IPS-20b (cell line): ENCODE results near the gene PLOD1.
"Not testable (repeated sequence)": the region's sequence is repeated elsewhere in the genome, so short reads cannot be mapped to it uniquely, and the experiment has no call there.

ENCODE experiments used
- H3K27ac ChIP-seq: one replicate; pipeline ENCODE4 v1.5.1; 2013; ENCODE audit warnings: low read length
- H3K27me3 ChIP-seq: 2 replicates; pipeline ENCODE4 v1.6.1; 2013; ENCODE audit warnings: mild to moderate bottlenecking, low read length, inconsistent platforms; ENCODE audit not compliant: insufficient read depth
- H3K36me3 ChIP-seq: 2 replicates; pipeline ENCODE4 v1.6.1; 2013; ENCODE audit warnings: low read depth, mild to moderate bottlenecking, inconsistent platforms, low read length, moderate library complexity; ENCODE audit not compliant: insufficient read depth
- H3K4me1 ChIP-seq: 2 replicates; pipeline ENCODE4 v1.6.1; 2013; ENCODE audit warnings: mild to moderate bottlenecking, control low read depth, inconsistent platforms, low read length, moderate library complexity; ENCODE audit not compliant: insufficient read depth
- H3K4me3 ChIP-seq: 2 replicates; pipeline ENCODE4 v1.5.1; 2013; ENCODE audit warnings: mild to moderate bottlenecking, low read length, inconsistent platforms
- H3K9ac ChIP-seq: 2 replicates; pipeline ENCODE4 v1.6.1; 2013; ENCODE audit warnings: low read depth, mild to moderate bottlenecking, inconsistent platforms, low read length, moderate library complexity
- H3K9me3 ChIP-seq: 2 replicates; pipeline ENCODE4 v1.6.1; 2013; ENCODE audit warnings: mild to moderate bottlenecking, low read depth, low read length, inconsistent platforms; ENCODE audit not compliant: insufficient read depth

Gene PLOD1

DNA sequence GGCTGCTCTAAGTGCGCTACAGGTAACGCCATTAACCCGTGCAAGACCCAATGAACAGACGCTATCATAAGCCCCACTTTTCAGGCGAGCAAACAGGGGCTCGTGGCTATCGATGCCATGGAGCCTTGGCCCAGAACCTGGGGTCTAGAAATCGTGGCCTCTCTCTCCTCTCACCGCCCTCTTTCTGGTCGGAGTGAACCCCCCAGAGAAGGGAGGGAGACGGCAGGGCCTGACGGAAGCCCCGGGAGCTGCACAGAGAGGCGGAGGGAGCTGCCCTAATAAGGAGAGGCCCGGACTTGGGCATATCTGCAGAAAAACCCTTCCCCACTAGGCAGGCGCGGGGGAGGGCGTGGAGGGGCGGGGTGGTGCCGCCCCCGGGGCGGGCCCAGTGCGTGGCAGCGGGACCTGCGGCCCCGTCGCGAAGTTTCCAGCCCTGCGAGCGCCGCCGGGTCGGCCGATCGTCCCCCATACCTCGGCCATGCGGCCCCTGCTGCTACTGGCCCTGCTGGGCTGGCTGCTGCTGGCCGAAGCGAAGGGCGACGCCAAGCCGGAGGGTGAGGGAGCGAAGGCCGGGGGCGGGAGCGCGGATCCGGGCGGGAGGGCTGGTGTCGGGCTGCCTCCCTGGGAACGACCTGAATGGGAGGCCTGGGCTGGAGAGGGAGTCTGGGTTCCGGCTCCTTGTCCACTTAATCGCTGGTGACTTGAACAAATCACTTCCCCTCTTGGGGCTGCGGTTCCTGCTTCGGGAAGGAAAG, at the start of gene PLOD1:
PLOD1 (plus strand) TSS at position 416 of the 755 bp plus-strand sequence; CDS start at position 479, 63 bp downstream.
- Histone ChIP-seq H3K4me3 (peak within 1 kb of the TSS; percentile 67), H3K9ac (peak within 1 kb of the TSS; percentile 86), H3K36me3 (no peaks in the 10 kb centered on the region), H3K4me1 (peaks cover 4% of the 10 kb centered on the region; the same call in 1 of the 2 replicates), H3K27me3 (no peaks in the 10 kb centered on the region), H3K9me3 (no peaks in the 10 kb centered on the region), H3K27ac (peak within 1 kb of the TSS; percentile 35)

DNA sequence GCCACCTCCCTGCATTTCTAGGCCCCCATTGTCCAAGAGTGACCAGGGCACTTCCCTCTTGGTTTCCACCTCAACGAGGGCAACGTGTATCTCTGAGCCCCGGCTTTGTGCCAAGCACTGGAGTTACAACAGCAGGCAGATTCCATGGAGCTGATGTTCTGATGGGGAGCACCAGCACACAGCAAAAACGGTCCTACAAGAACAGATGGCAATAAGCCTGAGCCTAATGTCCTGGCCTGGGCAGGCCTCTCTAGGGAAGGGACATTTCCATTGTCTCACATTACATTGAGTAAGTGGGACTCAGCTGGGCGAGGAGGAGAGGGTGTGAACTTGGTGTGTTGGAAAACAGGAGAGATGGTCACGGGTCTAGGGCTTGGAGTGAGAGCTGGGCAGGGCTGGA, 48.6 kb upstream of the PLOD1 start:
- no peaks in the 10 kb centered on the region for H3K27me3 ChIP-seq
- H3K4me3 ChIP-seq: no peak overlapping the region
- no peaks in the 10 kb centered on the region for H3K36me3 ChIP-seq
- H3K4me1 ChIP-seq: peaks cover 5% of the 10 kb centered on the region; the same call in 1 of the 2 replicates
- H3K9ac ChIP-seq: no peak overlapping the region
- no peaks in the 10 kb centered on the region for H3K9me3 ChIP-seq
- H3K27ac ChIP-seq: no peak overlapping the region

DNA sequence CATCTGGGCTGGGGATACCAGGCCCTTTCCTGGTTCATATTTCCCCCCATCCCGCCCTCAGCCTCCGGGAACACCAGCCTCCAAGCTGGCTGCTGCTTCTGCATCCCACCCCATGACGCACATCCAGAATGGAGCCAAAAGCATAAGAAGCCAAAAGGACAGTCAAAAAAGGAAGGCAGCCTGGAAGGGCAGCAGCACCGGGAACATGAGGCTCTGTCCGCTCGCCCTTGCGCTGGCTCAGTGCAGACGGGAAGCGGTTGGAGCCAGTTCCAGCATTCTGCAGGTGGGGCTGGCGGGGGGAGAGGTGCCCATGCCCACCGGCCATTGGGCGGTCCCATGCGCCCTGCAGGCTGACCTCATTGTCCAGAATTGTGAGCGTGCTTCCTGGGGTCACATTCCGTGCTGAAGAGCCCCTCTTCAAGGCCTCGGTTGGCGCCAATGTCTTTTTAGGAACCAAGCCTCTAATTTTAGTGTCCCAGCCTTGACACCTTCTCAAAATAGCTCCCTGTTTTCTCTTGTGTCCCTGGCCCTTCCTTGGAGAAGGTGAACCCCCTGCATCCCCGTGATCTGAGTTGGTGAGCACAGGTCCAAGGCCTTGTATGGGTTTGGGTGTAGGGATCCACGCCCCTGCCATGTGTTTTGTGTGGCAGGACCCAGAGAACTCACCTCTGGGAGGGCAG, 47.4 kb upstream of the PLOD1 start:
- H3K36me3 ChIP-seq: no peaks in the 10 kb centered on the region
- H3K9ac ChIP-seq: no peak overlapping the region

DNA sequence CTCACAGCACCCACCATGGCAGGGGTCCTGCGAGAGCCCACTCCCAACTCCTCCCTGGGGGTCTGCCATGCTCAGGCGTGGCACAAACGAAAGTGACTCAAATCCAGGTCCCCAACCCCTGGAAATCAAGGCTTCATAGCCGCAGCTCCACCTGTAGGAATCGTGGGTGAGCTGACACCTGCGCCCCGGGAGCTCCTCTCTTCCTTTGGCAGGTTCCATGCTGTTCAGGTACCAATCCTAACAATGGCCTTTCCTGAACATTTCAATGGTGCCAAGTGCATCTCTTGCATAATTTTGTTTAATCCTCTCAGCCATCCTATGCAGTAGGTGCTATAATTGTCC, 46.9 kb upstream of the PLOD1 start:
- no peak overlapping the region for H3K9ac ChIP-seq
- H3K4me1 ChIP-seq: peaks cover 5% of the 10 kb centered on the region; the same call in 1 of the 2 replicates
- H3K9me3 ChIP-seq: no peaks in the 10 kb centered on the region
- H3K4me3 ChIP-seq: no peak overlapping the region
- H3K36me3 ChIP-seq: no peaks in the 10 kb centered on the region
- H3K27ac ChIP-seq: no peak overlapping the region
- H3K27me3 ChIP-seq: no peaks in the 10 kb centered on the region

More for the DNA sequence above, 47.4 kb upstream of the PLOD1 start:
- H3K27ac ChIP-seq: no peak overlapping the region
- H3K4me1 ChIP-seq: peaks cover 5% of the 10 kb centered on the region; the same call in 1 of the 2 replicates
- H3K9me3 ChIP-seq: no peaks in the 10 kb centered on the region
- H3K27me3 ChIP-seq: no peaks in the 10 kb centered on the region
- no peak overlapping the region for H3K4me3 ChIP-seq

DNA sequence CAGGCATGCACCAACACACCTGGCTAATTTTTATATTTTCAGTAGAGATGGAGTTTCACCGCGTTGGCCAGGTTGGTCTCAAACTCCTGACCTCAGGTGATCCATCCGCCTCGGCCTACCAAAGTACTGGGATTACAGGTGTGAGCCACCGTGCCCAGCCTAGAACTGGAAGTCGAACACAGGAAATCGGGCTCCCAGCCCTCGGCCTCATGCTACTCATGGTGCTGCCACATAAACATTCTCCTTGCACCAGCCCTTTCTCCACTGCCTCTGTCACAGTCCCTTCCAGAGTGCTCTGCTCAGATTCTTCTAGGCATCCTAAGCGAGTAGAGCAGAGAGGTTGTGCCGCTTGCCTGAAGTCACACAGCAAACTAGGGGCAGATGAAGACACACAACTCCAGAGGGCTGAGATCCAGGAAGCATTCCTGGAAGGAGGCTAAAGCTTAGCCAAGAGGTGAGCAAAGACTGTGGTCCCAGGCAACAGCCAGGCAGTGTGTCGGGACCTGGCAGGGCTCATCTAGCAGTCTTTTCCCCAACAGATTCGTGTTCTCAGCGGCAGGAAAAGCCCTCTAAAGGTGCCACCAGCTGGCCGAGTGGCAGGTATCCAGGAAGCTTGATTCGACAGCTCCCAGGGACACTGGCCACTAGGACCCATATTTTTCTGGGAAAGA, 46.2 kb upstream of the PLOD1 start:
- no peak overlapping the region for H3K9ac ChIP-seq
- no peaks in the 10 kb centered on the region for H3K36me3 ChIP-seq
- H3K27me3 ChIP-seq: no peaks in the 10 kb centered on the region

DNA sequence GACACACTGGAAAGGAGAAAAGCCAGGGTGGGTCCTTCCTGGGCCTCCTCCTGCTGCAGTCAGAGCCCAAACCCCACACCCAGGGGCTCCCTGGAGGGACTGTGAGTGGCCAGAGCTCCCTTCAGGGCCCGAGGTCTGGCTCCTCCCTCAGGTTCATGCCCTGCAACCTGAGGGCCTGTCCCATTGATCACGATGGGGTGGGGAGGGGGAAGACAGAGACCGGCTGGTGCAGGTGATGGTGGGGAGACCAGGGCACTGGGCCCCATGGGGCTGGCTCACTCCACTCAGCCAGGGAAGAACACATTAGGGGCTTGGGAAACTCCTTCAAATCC, 45.7 kb upstream of the PLOD1 start:
- no peak overlapping the region for H3K9ac ChIP-seq
- H3K9me3 ChIP-seq: no peaks in the 10 kb centered on the region
- H3K36me3 ChIP-seq: no peaks in the 10 kb centered on the region
- H3K27ac ChIP-seq: no peak overlapping the region
- H3K4me3 ChIP-seq: no peak overlapping the region
- H3K27me3 ChIP-seq: no peaks in the 10 kb centered on the region
- no peaks in the 10 kb centered on the region; the same call in 1 of the 2 replicates for H3K4me1 ChIP-seq

More for the DNA sequence above, 46.2 kb upstream of the PLOD1 start:
- no peaks in the 10 kb centered on the region for H3K9me3 ChIP-seq
- peaks cover 2% of the 10 kb centered on the region; the same call in 1 of the 2 replicates for H3K4me1 ChIP-seq
- H3K4me3 ChIP-seq: no peak overlapping the region
- no peak overlapping the region for H3K27ac ChIP-seq

DNA sequence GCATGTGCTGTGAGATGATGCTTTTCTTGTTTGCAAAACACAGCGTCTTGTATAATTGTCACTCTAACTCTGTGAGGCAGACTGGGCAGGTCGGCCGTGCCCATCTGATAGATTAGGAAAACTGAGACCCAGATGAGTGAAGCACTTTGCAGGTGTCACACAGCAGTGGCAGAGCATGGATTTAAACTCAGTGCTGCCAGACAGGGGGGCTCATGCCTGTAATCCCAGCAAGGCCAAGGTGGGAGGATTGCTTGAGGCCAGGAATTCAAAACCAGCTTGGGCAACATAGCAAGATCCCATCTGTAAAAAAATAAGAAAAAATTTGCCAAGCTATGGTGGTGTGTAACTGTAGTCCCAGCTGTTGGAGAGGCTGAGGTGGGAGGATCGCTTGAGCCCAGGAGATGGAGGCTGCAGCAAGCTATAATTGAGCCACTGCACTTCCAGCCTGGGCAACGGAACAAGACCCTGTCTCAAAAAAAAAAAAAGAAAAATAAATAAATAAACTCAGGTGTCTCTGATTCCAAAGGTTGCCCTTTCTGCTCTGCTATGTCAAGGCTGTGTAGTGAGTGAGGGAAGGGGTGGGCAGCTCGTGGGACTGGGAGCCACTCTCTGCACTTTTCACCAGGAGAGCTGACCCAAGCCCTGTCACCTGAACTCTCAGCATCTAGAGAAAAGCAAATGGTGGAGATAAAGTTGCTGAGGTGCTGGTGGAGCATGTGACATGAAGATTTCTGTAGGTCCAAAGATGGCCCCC, 42.9 kb upstream of the PLOD1 start:
- Histone ChIP-seq H3K27ac (no peak overlapping the region), H3K9me3 (no peaks in the 10 kb centered on the region)

DNA sequence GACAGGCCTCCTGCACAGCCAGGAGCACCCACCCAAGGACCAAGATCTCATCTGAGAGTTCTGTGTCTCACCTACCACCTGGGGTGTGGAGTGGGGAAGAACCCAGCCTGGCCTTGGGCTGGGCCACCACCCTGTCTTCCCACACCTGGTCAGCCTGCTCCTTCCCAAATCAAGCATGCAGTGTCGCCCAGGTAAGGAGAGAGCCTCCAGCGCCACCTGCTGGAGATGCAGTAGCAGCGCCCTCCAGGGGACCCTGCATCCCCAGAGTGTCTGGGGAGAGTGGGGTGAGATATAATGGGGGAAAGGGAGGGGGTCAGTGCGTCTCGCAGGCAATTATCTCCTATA, 40.6 kb upstream of the PLOD1 start:
- Histone ChIP-seq H3K9me3 (no peaks in the 10 kb centered on the region), H3K27ac (no peak overlapping the region), H3K4me3 (no peak overlapping the region), H3K27me3 (peaks cover 18% of the 10 kb centered on the region), H3K9ac (no peak overlapping the region), H3K36me3 (no peaks in the 10 kb centered on the region), H3K4me1 (no peaks in the 10 kb centered on the region)

More for the DNA sequence above, 42.9 kb upstream of the PLOD1 start:
- Histone ChIP-seq H3K9ac (no peak overlapping the region), H3K4me3 (no peak overlapping the region), H3K4me1 (no peaks in the 10 kb centered on the region), H3K27me3 (no peaks in the 10 kb centered on the region), H3K36me3 (no peaks in the 10 kb centered on the region)

DNA sequence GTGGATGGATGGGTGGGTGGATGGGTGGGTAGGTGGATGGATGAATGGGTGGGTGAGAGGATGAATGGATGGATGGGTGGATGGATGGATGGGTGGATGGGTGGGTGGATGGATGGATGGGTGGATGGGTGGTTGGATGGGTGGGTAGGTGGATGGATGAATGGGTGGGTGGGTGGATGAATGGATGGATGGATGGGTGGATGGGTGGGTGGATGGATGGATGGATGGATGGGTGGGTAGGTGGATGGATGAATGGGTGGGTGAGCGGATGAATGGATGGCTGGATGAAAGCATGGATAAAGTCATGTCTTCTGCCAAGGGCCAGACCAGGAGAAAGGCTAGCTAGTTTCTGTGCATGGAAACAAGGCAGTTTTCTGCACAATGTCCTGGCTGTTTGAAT, 40.0 kb upstream of the PLOD1 start:
- peaks cover 24% of the 10 kb centered on the region for H3K27me3 ChIP-seq
- not testable (repeated sequence) for H3K4me1 ChIP-seq, H3K9me3 ChIP-seq, H3K36me3 ChIP-seq, H3K4me3 ChIP-seq, H3K27ac ChIP-seq, H3K9ac ChIP-seq

DNA sequence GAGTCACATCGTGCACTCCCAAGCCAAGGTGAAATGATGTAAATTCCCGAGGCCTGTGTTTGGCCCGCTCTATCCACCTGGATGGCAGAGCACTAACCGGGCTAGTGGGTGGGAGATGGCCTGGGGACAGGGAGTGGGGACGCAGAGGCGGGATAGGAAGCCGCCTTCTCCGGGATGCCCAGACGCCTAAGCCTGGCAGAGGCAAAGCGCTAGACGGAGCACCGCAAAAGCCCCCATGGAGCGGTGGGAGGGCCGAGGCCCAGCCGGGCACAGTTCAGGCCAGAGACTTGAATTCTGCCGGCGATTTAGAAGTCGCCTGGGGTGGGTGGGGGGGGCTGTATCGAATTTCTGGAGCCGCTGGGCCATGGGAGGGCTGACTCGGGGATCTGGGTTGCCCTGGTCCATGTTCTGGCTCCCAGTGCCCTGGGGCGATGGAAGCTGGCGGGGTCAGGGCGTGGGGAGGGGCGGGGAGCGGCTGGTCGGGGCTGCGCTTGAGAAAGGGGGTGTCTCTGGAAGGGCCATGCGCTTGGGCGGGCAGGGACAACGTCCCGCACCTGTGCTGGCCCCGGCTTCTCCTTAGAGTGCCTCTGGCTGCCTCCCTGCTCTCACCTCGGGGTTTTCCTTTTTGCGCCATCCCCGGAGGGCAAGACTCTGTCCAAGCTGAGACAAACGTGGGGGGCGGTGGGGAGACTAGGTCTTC, 36.3 kb upstream of the PLOD1 start:
- Histone ChIP-seq H3K27me3 (peaks cover 25% of the 10 kb centered on the region), H3K9ac (no peak overlapping the region), H3K4me1 (no peaks in the 10 kb centered on the region), H3K9me3 (no peaks in the 10 kb centered on the region), H3K4me3 (no peak overlapping the region), H3K27ac (no peak overlapping the region), H3K36me3 (no peaks in the 10 kb centered on the region)

DNA sequence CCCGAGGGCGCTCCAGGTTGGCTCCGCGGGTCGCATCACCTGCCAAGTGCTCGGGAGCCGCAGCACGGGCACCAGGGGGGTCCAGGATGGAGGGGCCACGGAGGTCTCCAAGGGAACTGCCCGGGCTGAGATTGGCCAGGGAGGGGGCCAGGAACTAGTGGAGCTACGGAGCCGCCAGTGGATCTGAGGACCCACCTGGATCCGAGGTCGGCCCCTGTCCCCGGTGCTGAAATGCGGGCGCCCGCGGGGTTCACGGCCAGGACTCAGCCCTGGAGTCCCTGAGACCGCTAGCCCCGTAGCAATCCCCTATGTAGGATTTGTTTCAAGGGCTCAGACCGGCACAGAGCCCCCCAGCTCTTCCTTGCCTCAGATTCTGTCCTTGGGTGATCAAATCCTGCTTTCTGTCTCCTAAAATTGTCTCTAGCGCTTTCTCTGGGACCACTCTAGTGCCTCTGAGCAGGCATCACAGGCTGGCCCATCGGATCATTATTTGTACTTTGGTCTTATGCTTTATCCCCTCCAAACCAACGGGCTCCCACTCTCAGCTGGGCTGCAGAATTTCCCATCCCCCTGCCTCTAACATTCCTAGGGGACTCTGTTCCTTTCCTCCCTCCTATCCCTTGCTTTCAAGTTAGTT, 35.6 kb upstream of the PLOD1 start:
- Histone ChIP-seq H3K9me3 (no peaks in the 10 kb centered on the region), H3K4me3 (no peak overlapping the region), H3K36me3 (no peaks in the 10 kb centered on the region), H3K9ac (no peak overlapping the region), H3K4me1 (no peaks in the 10 kb centered on the region), H3K27me3 (peaks cover 25% of the 10 kb centered on the region), H3K27ac (no peak overlapping the region)
